Subcutaneous adipose tissue (tissue), 4 donors: ENCODE measurements around the gene SYS1. TPM values are rescaled to one million over a fixed set of nuclear protein-coding genes. Genes with fewer than 3 reads are reported as not detected.

Experiments
- CTCF ChIP-seq: fragments of 450-650 bp; IDR thresholded peaks from one replicate; pipeline ENCODE4 v1.5.1; 2016; ENCODE audit warnings: low read depth, mild to moderate bottlenecking, control low read depth, antibody characterized with exemption, moderate library complexity
- total RNA-seq, 4 donors: library from RNA; depleted of rRNA; stranded (reverse); fragments of >200 nt; gene quantifications; one replicate each; pipeline ENCODE4 v1.1.0, GENCODE V29; 2016

SYS1 gene
- total RNA-seq, 4 donors from 2014 or later = 24.3 to 34.8 (median 31.4) TPM

- TF ChIP-seq CTCF = no peak
Observed at GRCh38 chr20:45413479-45413878, 50.5 kb downstream of the SYS1 start.

GRCh38 chr20:45415822-45416637, 53.1 kb downstream of the SYS1 start, which contains the start of gene PIGT:
TSS of gene PIGT (plus strand) at chr20:45416141. CDS start at chr20:45416157, 16 bp downstream.
- TF ChIP-seq CTCF = no peak

- no peak for TF ChIP-seq CTCF
Observed at GRCh38 chr20:45416917-45417316, 54.0 kb downstream of the SYS1 start.

Other genes with a start within 250 kb of the SYS1 start
- not detected for gene WFDC5, start 248.0 kb upstream of the SYS1 start, total RNA-seq
- not detected for gene WFDC12, start 238.7 kb upstream of the SYS1 start, total RNA-seq
- not detected for gene PI3, start 188.3 kb upstream of the SYS1 start, total RNA-seq
- gene SEMG1, start 156.1 kb upstream of the SYS1 start, total RNA-seq = not detected
- gene SEMG2, start 141.8 kb upstream of the SYS1 start, total RNA-seq = not detected
- gene SLPI, start 108.6 kb upstream of the SYS1 start, total RNA-seq = 10 to 100 TPM in 3 of 4 donors, 1 to 10 TPM in 1; 7.0 to 52.3 (median 22.9) TPM
- gene RBPJL, start 56.3 kb upstream of the SYS1 start, total RNA-seq = not detected
- gene MATN4, start 54.9 kb upstream of the SYS1 start, total RNA-seq = under 1 TPM in 2 of 4 donors, not detected in 2; 0.34 to 0.44 TPM
- gene SDC4, start 14.7 kb upstream of the SYS1 start, total RNA-seq = 10 to 100 TPM; 37.4 to 65.4 (median 40.9) TPM
- under 1 TPM in 1 of 4 donors, not detected in 3; 0.57 TPM for gene TP53TG5, start 15.2 kb downstream of the SYS1 start, total RNA-seq
- 10 to 100 TPM; 20.5 to 42.3 (median 24.3) TPM for gene DBNDD2, start 45.1 kb downstream of the SYS1 start, total RNA-seq
- 10 to 100 TPM; 49.5 to 94.0 (median 79.9) TPM for gene PIGT, start 53.0 kb downstream of the SYS1 start, total RNA-seq
- 1 to 10 TPM in 1 of 4 donors, not detected in 3; 2.6 TPM for gene WFDC2, start 106.6 kb downstream of the SYS1 start, total RNA-seq
- not detected for gene SPINT3, start 152.5 kb downstream of the SYS1 start, total RNA-seq
- gene WFDC6, start 176.3 kb downstream of the SYS1 start, total RNA-seq = not detected
- gene EPPIN, start 184.2 kb downstream of the SYS1 start, total RNA-seq = not detected
- not detected for gene WFDC8, start 216.1 kb downstream of the SYS1 start, total RNA-seq